HG03280 (cell line): ENCODE data around the gene ITPK1.

ENCODE experiments used
- ATAC-seq: cut with Tn5 transposase; IDR thresholded peaks from one replicate; pipeline ENCODE4 v1.9.1; 2021; ENCODE audit warnings: mild to moderate bottlenecking, moderate library complexity; ENCODE audit not compliant: unreplicated experiment

Gene ITPK1

GRCh38 chr14:92929689-92930608 lies 185.8 kb downstream of the ITPK1 start:
- ATAC-seq: no peak

DNA sequence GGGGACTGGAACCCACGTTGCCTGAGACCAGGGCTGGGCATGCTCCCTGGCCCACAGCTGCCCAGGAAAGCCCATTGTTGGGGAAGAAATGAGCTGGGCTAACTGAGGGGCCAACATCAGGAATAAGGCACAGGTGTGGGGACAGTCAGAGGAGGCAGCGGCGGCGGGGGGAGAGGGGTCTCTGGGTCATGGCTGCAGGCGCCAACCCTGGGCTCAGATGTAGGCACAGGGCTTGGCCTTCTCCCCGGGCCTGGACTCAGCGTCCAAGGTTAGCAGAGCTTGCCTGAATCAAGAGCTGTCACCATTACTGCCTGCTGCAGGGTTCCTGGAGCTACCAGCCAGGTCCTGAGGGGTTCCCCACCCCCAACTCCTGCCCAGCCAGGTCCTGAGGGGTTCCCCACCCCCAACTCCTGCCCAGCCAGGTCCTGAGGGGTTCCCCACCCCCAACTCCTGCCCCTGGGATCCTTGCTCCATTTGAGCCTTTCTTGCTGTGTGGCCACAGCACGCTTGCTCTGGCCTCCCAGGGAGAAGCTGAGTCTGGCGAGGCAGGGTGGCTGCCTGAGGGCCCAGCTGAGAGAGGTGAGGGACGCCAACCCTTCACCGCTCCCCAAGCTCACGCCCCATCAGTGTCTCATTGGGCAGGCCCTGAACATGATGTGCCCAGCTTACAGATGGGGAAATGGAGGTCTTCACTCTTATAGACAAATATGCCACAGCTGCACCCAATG lies 186.6 kb downstream of the ITPK1 start:
- no peak for ATAC-seq

DNA sequence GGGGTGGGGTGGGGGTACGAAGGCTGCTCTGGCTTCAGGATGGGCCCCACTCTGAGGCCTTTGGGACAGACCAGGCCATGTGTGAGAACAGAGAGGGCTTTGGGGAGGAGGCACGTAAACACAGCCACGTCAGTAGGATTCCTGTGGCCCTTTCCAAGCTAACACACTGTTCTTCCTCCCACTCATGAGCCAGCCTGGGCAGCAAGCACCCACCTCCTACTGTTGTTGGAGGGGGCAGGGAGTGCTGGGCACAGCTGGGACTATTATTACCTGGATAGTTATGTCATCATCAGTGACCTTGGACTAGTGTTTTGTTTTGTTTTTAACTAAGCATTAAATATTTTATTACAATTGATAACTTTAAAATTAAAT lies 187.5 kb downstream of the ITPK1 start:
- no peak for ATAC-seq

GRCh38 chr14:92927349-92928257 lies 188.1 kb downstream of the ITPK1 start:
- no peak for ATAC-seq

DNA sequence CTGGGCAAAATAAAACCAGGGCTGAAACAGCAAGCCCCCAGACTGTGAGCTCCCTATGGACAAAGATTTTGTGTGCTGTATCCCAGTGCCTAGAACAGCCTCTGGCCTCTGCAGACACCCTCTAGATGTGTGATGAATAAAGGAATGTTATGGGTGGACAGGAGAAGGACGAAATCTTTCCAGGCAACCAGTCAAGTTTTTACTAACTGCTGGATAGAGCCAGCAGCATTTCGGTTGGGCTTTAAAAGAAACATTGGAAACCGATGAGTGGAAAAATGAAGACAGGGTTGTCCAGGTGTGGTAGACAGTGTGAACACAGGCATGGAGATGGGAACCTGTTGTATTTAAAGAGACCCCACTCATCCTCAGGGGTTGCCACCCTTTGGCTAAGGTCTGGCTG lies 188.8 kb downstream of the ITPK1 start:
- ATAC-seq: no peak

DNA sequence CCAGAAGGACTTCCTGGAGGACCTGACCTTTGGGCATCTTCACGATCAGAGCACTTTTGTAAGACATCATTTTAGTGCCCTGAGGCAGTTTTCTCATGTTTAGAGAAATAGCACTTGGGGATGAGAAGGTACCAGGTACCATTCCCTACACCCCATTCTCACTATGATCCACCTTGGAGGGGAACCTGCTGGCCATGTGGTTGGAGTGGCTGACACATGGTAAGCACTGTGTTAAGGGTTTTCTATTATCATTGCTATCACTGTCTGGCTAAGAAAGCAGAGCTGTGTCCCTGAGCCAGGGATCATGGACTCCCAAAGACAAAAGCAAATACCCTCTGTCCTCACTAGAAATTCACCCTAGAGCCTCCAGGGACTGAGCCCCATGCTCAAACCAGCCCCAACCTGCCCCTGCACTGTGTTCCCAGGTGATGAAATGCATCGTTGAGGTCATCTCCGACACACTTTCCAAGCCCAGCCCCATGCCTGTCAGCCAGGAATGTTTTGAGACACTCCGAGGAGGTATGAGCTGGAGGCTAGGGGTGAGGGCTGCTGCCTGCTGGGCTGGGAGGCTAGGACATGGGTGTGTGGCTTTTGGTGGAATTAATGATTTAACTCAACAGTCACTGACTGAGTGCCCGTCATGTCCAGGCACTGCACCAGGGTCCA lies 189.4 kb downstream of the ITPK1 start:
- ATAC-seq: no peak

GRCh38 chr14:92925446-92925845 lies 190.3 kb downstream of the ITPK1 start:
- ATAC-seq: no peak

- no peak for ATAC-seq
Observed at GRCh38 chr14:92924247-92924646, 191.5 kb downstream of the ITPK1 start.

DNA sequence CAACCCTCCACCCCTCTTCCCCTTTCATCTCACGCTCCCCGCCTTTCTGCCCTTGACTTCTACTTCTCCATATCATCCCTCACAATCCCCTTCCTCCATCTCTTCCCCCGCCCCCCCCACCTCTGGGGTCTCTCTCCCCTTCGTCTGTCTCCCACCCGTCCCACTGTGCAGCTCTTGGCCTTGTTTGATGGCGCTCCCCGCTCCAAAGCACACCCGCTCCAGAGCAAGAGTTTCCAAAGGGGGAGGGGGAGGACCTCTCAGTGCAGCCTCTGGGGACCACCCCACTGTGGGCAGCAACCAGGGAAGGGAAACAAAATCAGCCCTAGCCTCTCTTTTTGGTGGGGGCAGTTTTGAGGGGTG lies 192.0 kb downstream of the ITPK1 start:
- ATAC-seq: no peak

- no peak for ATAC-seq
Observed at GRCh38 chr14:92922883-92923743, 192.6 kb downstream of the ITPK1 start, which contains the start of gene CHGA. Gene CHGA, plus strand, starts transcription at chr14:92923150. Its CDS starts 210 bp downstream, at chr14:92923360.

DNA sequence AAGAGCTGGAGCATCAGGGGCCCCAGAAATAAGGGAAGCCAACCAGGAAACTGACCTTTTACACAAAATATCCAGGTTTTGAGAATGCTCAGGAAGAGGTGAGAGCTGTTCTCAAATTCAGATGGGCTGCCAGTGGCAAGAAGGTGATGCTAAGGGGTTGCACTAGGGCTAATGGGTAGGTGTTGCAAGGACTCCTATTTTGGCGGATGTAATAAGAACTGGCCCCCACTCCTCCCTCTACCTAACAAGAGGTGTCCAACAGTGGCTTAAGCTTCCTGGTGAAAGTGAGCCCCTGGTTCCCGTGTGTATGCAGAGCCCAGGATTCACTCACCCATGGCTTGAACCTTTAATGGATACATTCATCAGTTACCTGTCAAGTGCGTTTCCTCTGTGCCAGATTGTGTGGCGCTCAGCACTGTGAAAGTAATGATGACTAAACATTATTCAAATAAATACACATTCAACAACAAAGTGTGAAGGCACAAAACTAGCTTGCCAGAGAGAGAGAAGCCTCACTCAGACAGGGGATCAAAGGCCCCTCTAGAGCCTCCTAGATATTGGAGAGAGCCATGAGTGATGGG lies 193.5 kb downstream of the ITPK1 start:
- ATAC-seq: no peak

GRCh38 chr14:92920001-92920400 lies 195.7 kb downstream of the ITPK1 start:
- ATAC-seq: no peak

- no peak for ATAC-seq
Observed at GRCh38 chr14:92917956-92918355, 197.8 kb downstream of the ITPK1 start.

DNA sequence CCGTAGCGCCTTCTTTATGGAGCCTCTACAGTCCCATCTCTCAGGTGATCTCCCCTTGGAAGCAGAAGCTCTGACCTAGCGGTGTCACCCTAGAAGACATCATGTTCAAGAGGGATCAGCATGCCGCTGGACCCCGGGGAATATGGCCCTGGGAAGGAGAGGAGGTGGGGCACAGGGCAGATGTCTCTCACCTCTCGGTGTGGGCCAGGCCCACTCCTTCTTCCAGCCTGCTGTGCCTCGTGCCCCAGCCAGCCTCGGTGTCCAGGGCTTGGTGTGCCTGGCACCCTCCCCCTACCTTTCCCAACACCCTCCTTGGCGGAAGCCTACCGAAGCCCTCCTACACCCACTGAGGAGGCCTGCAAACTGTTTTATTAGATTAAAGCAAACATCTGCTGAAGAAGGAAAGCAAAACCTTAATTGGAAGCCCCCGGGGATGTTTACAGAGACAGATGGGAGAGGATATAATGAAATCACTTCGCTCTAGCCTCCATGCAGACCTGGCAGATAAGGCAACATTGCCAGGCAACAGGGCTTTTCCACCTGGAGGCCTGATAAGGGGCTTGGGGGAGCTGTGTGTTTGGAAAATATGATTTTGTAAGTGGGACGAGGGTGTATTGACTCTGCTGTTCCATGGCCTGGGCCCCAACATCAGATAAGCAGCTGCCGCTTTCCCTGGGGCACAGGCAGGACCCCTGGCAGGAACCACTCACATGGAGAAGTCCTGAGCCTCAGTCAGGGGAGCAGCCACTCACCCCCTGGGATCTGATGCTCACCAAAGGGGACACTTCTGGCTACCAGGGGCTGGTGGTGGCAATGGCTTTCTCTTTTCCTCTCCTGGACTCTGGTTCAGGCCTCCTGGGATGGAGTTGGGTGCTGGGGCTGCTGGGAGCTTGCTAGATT lies 198.4 kb downstream of the ITPK1 start:
- no peak for ATAC-seq

DNA sequence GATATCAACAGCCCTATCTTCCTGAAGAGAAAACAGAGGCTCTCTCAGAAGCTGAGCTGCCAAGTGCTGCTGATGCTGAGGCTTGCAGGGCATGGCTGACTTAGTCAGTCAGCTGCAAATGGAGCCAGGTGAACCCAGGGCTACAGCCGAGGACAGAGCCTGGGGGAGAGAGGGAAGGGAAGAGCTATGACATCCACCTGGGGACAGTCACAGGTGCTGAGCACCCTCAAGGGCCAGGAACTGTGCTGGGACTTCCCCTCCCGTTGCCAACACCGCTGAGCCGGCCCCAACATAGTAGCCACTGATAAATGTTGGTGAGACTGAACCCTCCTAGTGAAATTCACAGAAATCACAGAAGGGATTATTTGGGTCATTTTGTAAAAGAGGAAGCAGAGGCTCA lies 199.5 kb downstream of the ITPK1 start:
- ATAC-seq: no peak

DNA sequence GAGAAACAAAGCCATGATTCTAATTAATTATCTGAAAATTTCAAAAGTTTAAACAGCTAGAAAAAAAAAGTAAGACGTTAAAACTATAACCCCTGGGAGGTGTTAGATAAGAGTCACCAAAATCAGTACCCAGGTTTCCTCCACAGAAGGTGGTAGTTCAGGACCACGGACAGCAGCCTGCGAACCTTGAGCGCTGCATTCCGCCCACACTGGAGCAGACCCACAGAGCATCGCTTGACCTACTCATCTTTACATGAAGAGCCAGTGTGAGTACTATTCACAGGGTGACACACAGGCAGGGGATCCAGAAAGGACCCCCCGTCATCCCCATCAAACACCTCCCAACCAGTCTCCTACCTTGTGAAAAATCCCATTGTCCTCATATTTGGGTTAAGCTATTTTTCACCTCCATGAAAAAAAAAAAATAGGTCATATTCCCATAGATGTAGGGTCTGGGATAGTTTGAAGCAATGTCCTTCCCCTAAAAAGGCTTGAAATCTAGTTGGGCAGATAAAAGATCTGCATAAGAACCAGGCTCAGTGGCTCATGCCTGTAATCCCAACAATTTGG lies 201.6 kb downstream of the ITPK1 start:
- ATAC-seq: no peak

DNA sequence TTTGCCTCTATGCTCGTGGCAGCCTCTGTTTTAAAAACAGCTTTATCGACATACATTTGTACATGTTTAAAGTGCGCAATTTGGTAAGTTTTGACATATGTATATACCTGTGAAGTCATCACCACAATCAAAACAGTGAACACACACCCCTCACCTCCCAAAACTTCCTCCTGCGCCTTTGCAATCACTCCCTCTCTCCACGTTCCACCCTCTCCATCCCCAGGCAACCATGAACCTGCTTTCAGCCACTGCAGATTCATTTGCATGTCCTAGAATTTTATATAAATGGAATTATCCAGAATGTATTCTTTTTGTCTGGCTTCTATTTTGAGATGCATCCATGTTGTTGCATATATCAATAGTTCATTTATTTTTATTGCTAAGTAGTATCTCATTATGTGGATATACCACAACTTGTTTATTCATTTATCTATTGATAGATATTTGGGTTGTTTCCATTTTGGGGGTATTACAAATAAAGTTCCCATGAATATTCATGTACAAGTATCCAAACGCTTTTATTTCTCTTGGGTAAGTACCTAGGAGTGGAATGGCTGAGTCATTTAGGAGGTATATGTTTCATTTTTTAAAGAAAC lies 208.3 kb downstream of the ITPK1 start:
- ATAC-seq: no peak

DNA sequence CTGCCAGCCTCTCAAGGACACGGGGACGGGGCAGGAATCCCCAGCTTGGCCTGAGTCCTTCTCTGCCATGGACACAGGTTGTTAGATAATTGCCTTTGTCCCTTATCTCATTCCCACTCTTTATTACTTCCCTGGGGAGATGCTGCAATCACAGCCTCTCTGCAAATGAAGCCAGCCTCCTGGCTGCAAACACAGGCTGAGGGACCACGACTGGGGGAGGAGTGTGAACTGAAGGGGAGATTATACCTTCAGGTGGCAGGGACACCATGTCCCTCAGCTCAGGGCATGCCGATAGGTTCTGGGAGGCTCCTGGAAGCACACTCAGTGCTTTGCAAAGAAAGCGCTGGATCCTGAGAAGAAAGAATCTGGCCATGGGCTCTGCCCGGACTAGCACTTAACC lies 208.9 kb downstream of the ITPK1 start:
- ATAC-seq: no peak
